Liver (tissue), 3 donors: ENCODE measurements around the gene PPFIA2.

Experiments
- EGR1 ChIP-seq, 2 donors: IDR thresholded peaks; 2 replicates each; pipeline ENCODE4 v1.6.1; 2016 to 2018; ENCODE audit warnings: antibody characterized with exemption in 2 of 2, low read depth in 2 of 2
- FOXA1 ChIP-seq: IDR thresholded peaks from 2 replicates; pipeline ENCODE4 v1.6.1; 2016; ENCODE audit warnings: antibody characterized with exemption
- GABPA ChIP-seq, 2 donors: IDR thresholded peaks in 1 of 2; conservative IDR thresholded peaks in 1 of 2; 2 replicates each; pipeline ENCODE4 v1.6.1; 2016; ENCODE audit warnings: antibody characterized with exemption in 2 of 2, mild to moderate bottlenecking in 1 of 2, moderate library complexity in 1 of 2
- HNF4A ChIP-seq, 2 donors: conservative IDR thresholded peaks; 2 replicates each; pipeline ENCODE4 v1.6.1; 2016; ENCODE audit warnings: antibody characterized with exemption in 2 of 2, mild to moderate bottlenecking in 2 of 2
- JUND ChIP-seq, 2 donors: IDR thresholded peaks; 2 replicates each; pipeline ENCODE4 v1.6.1; 2016; ENCODE audit warnings: antibody characterized with exemption in 2 of 2
- RAD21 ChIP-seq, 2 donors: IDR thresholded peaks; 2 replicates each; pipeline ENCODE4 v1.6.1; 2016; ENCODE audit warnings: antibody characterized with exemption in 2 of 2, mild to moderate bottlenecking in 2 of 2
- TAF1 ChIP-seq: conservative IDR thresholded peaks from 2 replicates; pipeline ENCODE4 v1.6.1; 2016; ENCODE audit warnings: antibody characterized with exemption, mild to moderate bottlenecking
- TF ChIP-seq, protein P1 (sequence below): fragments of 150-350 bp; IDR thresholded peaks from 2 replicates; pipeline ENCODE4 v1.5.1; 2017; ENCODE audit warnings: improper control_type of control experiment, low read depth, low read length; ENCODE audit not compliant: missing input control
- TF ChIP-seq, protein P2 (sequence below): IDR thresholded peaks from 2 replicates; pipeline ENCODE4 v1.6.1; 2016; ENCODE audit warnings: antibody characterized with exemption
- TF ChIP-seq, protein P3 (sequence below): IDR thresholded peaks from 2 replicates; pipeline ENCODE4 v1.6.1; 2016; ENCODE audit warnings: antibody characterized with exemption, mild to moderate bottlenecking
- TF ChIP-seq, protein P4 (sequence below): IDR thresholded peaks from 2 replicates; pipeline ENCODE4 v1.6.1; 2016; ENCODE audit warnings: antibody characterized with exemption
- donor health status: healthy.
- donor health status: healthy.

DNA sequence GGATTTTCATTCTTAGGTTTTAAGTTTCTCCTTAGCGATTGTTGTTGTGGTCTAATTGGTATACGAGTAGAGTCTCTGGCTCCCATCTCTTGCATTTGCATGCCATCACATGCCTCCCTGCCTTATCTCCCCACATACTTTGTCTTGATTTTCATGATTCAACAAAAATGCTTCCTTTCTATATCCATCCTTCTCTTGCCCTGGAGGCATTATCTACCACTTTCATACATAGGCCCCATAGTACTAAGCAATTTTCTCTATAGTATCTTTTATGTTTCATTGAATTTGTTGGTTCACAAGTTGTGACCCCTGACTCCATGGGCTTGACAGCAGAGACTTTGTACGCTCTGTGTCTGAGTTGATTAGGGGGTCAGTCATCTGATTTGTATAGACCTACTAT, 455.2 kb downstream of the PPFIA2 start:
- TF ChIP-seq, protein P1, sequence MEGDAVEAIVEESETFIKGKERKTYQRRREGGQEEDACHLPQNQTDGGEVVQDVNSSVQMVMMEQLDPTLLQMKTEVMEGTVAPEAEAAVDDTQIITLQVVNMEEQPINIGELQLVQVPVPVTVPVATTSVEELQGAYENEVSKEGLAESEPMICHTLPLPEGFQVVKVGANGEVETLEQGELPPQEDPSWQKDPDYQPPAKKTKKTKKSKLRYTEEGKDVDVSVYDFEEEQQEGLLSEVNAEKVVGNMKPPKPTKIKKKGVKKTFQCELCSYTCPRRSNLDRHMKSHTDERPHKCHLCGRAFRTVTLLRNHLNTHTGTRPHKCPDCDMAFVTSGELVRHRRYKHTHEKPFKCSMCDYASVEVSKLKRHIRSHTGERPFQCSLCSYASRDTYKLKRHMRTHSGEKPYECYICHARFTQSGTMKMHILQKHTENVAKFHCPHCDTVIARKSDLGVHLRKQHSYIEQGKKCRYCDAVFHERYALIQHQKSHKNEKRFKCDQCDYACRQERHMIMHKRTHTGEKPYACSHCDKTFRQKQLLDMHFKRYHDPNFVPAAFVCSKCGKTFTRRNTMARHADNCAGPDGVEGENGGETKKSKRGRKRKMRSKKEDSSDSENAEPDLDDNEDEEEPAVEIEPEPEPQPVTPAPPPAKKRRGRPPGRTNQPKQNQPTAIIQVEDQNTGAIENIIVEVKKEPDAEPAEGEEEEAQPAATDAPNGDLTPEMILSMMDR, result no peak
- TF ChIP-seq, protein P2, sequence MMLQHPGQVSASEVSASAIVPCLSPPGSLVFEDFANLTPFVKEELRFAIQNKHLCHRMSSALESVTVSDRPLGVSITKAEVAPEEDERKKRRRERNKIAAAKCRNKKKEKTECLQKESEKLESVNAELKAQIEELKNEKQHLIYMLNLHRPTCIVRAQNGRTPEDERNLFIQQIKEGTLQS, result no peak
- TF ChIP-seq FOXA1 (no peak), TAF1 (no peak), GABPA (IDR thresholded peaks at IDR 0.05 in 1 of 2, conservative IDR thresholded peaks at IDR 0.05 in 1 of 2) (no peak), JUND (IDR thresholded peaks at IDR 0.05) (no peak), HNF4A (conservative IDR thresholded peaks at IDR 0.05) (no peak), RAD21 (IDR thresholded peaks at IDR 0.05) (no peak), EGR1 (IDR thresholded peaks at IDR 0.05; ENCODE audit: low read depth in 2 of 2) (no peak)
- TF ChIP-seq, protein P3, sequence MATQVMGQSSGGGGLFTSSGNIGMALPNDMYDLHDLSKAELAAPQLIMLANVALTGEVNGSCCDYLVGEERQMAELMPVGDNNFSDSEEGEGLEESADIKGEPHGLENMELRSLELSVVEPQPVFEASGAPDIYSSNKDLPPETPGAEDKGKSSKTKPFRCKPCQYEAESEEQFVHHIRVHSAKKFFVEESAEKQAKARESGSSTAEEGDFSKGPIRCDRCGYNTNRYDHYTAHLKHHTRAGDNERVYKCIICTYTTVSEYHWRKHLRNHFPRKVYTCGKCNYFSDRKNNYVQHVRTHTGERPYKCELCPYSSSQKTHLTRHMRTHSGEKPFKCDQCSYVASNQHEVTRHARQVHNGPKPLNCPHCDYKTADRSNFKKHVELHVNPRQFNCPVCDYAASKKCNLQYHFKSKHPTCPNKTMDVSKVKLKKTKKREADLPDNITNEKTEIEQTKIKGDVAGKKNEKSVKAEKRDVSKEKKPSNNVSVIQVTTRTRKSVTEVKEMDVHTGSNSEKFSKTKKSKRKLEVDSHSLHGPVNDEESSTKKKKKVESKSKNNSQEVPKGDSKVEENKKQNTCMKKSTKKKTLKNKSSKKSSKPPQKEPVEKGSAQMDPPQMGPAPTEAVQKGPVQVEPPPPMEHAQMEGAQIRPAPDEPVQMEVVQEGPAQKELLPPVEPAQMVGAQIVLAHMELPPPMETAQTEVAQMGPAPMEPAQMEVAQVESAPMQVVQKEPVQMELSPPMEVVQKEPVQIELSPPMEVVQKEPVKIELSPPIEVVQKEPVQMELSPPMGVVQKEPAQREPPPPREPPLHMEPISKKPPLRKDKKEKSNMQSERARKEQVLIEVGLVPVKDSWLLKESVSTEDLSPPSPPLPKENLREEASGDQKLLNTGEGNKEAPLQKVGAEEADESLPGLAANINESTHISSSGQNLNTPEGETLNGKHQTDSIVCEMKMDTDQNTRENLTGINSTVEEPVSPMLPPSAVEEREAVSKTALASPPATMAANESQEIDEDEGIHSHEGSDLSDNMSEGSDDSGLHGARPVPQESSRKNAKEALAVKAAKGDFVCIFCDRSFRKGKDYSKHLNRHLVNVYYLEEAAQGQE, result no peak
- TF ChIP-seq, protein P4, sequence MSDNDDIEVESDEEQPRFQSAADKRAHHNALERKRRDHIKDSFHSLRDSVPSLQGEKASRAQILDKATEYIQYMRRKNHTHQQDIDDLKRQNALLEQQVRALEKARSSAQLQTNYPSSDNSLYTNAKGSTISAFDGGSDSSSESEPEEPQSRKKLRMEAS, result no peak
